Urinary bladder (tissue), 4 donors: Measurements from ENCODE around the gene PDE4B. TPM values are rescaled to one million over a fixed set of nuclear protein-coding genes. Genes with fewer than 3 reads are reported as not detected.

Experiments used
- DNase-seq: peaks from one replicate; pipeline ENCODE4 v3.0.0-alpha.2; 2015; ENCODE audit errors: extremely low spot score
- H3K27ac ChIP-seq: one replicate; pipeline ENCODE4 v1.5.1; 2013; ENCODE audit warnings: low read depth, mild to moderate bottlenecking, moderate library complexity
- H3K36me3 ChIP-seq: one replicate; pipeline ENCODE4 v1.6.1; 2013; ENCODE audit warnings: mild to moderate bottlenecking, moderate library complexity; ENCODE audit not compliant: insufficient read depth
- H3K4me1 ChIP-seq: one replicate; pipeline ENCODE4 v1.6.1; 2013; ENCODE audit warnings: mild to moderate bottlenecking, moderate library complexity; ENCODE audit not compliant: insufficient read depth
- H3K4me3 ChIP-seq: one replicate; pipeline ENCODE4 v1.5.1; 2013; ENCODE audit warnings: low read depth, low read length
- WGBS: extraction: QIAGEN DNeasy Blood & Tissue Kit; methylation state at CpG from one replicate; pipeline ENCODE4 v1.1.7; 2013; 5-methylcytosine and 5-hydroxymethylcytosine counted together
- polyA plus RNA-seq: library from polyadenylated mRNA; stranded (reverse); fragments of 200-250 nt; gene quantifications from one replicate; pipeline ENCODE4 v1.2.3, GENCODE V29; 2013
- total RNA-seq: library from RNA; depleted of rRNA; stranded (reverse); fragments of >200 nt; gene quantifications from one replicate; pipeline ENCODE4 v1.2.3, GENCODE V29; 2014
- donor health status: healthy with polysubstance abuse.
- donor health status: healthy.

Gene PDE4B
- total and polyA plus RNA-seq, 2 donors: 9.0 to 43.1 TPM

DNA sequence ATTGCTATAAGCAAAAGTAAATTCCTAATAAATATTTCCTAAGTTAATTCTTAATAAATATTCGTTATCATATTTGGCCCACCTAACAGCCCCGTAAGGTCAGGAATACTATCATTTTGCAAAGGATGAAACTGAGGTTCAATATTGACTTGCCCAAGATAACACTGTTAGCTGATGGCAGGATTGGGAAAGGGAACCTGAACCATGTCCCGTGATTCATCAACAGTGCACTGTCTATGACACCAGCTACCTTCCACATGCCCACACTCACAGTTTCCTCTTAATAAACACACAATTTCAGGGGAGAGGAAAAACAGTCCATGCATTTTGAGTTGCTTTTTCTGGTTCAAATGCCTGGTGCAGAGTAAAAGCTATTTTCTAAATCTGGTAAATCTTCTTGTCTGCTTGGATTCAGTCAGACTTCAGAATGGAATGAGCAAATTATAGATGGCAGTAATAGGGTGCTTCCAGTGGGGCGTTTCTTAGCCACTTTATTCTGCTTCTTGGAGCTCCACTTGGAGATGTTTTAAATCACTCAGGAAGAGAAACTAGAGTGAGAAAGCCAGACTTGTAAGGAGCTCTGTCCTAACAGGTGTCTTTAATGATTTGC is 354.6 kb downstream of the PDE4B start:
- Histone ChIP-seq H3K36me3 (no peaks in the 10 kb centered on the region), H3K4me3 (no peak overlapping the region), H3K4me1 (no peaks in the 10 kb centered on the region), H3K27ac (no peak overlapping the region)
- DNase-seq: no peak
- 89% methylated on average over 4 of the region's 4 CpGs for WGBS

DNA sequence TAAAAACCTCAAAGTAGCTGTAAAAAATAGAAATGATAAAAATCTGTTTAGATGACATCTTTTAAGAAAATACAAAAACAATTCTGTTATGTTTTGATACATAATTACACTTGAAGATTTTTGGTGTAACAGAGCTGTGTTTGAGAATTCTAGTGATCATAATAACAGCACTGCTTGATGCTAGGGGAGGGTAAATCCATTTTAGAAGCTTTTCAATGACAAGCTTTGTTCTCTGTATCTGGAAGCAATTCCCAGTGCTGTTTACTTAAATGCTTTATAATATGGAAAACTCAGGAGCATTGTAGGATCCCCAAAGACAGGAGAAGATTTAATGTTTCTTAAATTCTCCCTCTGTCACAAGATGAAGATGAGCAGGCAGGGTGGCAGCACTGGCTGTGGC is 359.3 kb downstream of the PDE4B start:
- no peaks in the 10 kb centered on the region for H3K36me3 ChIP-seq
- DNase-seq: no peak
- no peak overlapping the region for H3K27ac ChIP-seq
- H3K4me1 ChIP-seq: no peaks in the 10 kb centered on the region
- no peak overlapping the region for H3K4me3 ChIP-seq

DNA sequence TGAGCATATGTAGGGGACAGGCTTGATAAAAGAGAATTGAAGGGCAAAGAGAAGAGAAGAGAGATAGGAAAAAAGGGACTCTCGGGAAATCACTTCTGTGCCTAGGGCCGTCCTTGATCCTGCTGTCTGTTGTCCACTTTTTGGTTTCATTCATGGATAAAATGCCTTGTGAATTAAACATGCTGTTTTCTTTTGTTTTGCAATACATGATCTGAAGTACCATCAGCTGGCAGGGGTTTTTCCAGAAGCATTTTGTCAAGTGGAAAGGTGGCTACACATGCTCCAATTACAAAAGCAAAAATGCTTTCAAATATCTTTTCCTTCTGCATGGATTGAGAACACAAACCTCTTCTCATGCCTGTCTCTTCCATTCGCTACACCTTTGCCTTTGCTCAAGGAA is 361.7 kb downstream of the PDE4B start:
- no peak overlapping the region for H3K27ac ChIP-seq
- no peak for DNase-seq
- no peak overlapping the region for H3K4me3 ChIP-seq
- 82% methylated on average over 3 of the region's 3 CpGs for WGBS
- no peaks in the 10 kb centered on the region for H3K36me3 ChIP-seq
- no peaks in the 10 kb centered on the region for H3K4me1 ChIP-seq

DNA sequence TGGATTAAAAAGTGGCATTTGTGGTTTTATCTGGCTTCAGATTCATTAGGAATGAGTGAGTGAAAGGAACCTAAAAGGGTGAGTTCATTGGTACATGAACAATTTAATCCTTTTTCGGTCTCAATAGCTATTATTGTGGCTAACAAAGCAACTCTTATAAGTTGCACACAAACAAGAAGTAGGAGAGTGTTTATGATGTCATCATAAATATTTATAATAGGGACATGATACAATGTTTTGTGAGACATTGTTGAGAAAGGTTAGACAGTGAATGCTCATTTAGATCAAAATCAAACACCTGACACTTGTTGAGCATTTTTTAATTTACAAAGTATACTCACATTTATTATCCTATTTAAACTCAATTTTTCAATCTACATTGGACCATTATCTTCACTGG is 363.4 kb downstream of the PDE4B start:
- WGBS: 80% methylated on average over 1 of the region's 1 CpG
- no peak overlapping the region for H3K27ac ChIP-seq
- H3K4me1 ChIP-seq: no peaks in the 10 kb centered on the region
- no peak for DNase-seq
- no peak overlapping the region for H3K4me3 ChIP-seq
- no peaks in the 10 kb centered on the region for H3K36me3 ChIP-seq

DNA sequence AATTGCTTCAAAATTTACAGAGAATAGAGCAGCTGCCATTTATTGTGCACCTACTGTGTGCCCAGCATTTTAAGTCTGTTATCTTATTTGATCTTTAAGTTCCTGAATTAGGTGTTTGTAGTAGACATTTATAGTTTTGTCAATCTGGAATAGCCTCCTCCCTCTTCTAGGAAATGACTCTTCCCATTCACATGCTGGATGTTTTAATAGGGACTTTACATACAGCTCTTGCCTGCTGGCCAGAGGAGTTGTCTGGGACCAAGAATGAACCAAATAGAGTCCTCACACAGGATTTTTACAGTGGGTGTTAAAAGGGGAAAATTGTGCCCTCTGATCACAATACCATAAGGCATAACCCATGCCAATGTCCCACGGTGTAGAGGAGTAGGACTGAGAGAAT is 367.1 kb downstream of the PDE4B start:
- no peak overlapping the region for H3K4me3 ChIP-seq
- H3K36me3 ChIP-seq: no peaks in the 10 kb centered on the region
- WGBS: 83% methylated on average over 1 of the region's 1 CpG
- DNase-seq: no peak
- no peaks in the 10 kb centered on the region for H3K4me1 ChIP-seq
- H3K27ac ChIP-seq: no peak overlapping the region

DNA sequence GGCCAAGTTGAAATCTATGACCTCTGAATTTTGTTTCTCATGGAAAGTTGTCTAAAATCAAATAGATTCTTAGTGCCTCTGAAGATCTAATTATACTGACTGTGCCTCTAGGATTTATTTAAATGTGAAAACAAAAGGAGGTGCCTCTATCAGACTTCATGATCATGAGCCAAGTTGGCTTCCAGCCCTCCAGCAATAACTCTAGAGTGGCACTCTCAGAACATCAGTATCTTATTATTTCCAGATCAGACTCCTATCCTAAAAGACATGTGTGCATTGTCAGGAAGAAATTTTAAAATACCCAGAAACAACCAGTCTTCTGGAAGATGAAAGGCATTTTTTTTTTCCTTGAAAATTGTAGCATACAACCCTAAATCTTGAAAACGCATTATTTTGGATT is 368.0 kb downstream of the PDE4B start:
- WGBS: 82% methylated on average over 1 of the region's 1 CpG

DNA sequence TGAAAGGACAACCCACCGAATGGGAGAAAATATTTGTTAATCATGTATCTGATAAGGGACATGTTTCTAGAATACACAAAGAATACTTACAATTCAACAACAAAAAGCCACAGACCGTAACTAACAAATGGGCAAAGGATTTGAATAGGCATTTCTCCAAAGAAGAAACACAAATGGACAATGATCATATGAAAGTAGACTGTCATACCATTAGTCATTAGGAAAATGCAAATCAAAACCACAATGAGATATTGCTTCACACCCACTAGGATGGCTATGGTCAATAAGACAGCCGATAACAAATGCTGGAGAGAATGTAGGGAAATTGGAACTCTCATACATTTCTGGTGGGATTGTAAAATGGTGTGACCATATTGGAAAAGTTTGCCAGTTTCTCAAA is 374.1 kb downstream of the PDE4B start:
- Histone ChIP-seq H3K27ac (no peak overlapping the region), H3K36me3 (no peaks in the 10 kb centered on the region), H3K4me1 (no peaks in the 10 kb centered on the region), H3K4me3 (no peak overlapping the region)
- WGBS: 93% methylated on average over 3 of the region's 3 CpGs
- DNase-seq: no peak

More for the DNA sequence above, 368.0 kb downstream of the PDE4B start:
- Histone ChIP-seq H3K27ac (no peak overlapping the region), H3K36me3 (no peaks in the 10 kb centered on the region), H3K4me1 (no peaks in the 10 kb centered on the region), H3K4me3 (no peak overlapping the region)
- no peak for DNase-seq

DNA sequence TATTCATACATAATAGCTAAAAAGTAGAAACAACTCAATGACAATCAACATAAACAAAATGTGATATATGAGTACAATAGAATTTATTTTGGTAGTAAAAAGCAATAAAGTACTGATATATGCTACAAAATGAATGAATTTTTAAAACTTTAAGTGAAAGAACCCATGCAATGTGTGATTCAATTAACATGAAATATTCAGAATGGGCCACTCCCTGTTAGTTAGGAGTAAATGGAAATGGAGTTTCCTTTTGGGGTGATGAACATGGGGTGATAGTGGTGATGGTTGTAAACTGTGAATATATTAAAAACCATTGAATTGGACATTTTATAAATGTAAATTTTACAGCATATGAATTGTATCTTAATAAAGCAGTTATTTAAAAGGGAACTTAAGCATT is 374.6 kb downstream of the PDE4B start:
- Histone ChIP-seq H3K36me3 (no peaks in the 10 kb centered on the region), H3K4me1 (no peaks in the 10 kb centered on the region)
- DNase-seq: no peak

DNA sequence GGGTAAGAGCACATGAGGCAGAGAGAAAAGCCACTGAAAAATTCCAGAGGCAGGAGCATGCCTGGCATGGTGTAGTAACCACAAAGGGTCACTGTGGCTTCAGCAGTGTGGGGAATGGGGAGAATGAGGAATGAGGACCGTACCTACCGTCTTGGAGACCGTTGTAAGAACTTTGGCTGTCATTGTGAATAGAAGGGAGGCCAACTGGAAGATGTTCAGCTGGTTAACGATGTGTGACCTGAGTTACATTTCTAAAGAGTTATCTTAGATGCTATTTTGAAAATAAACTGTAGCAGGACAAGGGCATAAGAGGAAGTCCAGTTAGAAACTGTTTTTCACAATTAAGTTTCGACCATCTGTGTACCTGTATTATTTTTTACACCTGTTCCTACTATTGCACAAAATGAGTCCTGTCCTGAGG is 375.8 kb downstream of the PDE4B start:
- no peak for DNase-seq
- Histone ChIP-seq H3K4me1 (no peaks in the 10 kb centered on the region), H3K4me3 (no peak overlapping the region), H3K27ac (no peak overlapping the region), H3K36me3 (no peaks in the 10 kb centered on the region)
- WGBS: 46% methylated on average over 5 of the region's 5 CpGs

More for the DNA sequence above, 374.6 kb downstream of the PDE4B start:
- H3K27ac ChIP-seq: no peak overlapping the region
- H3K4me3 ChIP-seq: no peak overlapping the region

DNA sequence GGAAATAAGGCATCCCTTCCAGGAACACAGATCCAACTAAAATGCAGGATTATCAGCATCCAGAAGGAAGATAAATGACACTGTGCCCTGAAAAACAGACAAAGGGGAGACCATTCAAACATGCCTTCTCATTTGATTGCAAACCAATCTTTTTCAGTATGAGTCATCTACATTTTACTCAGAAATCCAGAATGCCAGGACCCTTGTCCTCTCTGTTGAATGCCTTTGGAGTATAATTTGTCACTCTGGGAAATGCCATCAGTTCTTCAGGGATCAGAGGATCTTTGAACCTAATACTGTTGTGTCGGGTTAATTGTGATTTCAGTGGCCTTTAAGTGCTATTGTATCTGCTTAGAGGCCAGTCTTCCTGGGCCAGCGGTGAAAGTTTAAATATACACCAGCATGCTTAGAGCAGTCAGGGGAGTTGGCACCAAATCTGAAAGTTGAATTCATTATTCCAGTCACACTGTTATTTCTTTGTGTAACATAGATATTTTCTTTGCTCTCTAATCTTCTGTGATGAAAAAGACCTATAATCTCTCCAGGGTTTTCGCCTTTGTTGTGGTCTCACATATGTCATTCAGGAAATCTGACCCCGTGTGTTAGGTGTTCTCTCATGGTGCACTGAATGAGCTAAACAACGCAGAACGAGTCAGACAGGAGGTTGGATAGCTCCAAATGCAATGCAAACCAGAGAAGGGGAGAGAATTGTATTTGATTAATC is 376.4 kb downstream of the PDE4B start:
- no peak for DNase-seq
- no peaks in the 10 kb centered on the region for H3K36me3 ChIP-seq
- WGBS: 34% methylated on average over 6 of the region's 6 CpGs
- no peaks in the 10 kb centered on the region for H3K4me1 ChIP-seq
- no peak overlapping the region for H3K4me3 ChIP-seq
- no peak overlapping the region for H3K27ac ChIP-seq

DNA sequence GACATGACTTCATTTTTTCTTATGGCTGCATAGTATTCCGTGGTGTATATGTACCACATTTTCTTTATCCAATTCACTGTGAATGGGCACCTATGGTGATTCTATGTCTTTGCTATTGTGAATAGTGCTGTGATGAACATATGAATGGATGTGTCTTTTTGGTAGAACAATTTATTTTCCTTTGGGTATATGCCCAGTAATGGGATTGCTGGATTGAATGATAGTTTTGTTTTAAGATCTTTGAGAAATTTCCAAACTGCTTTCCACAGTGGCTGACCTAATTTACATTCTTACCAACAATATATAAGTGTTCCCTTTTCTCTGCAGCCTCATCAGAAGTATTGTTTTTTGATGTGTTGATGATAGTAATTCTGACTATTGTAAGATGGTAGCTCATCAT is 379.6 kb downstream of the PDE4B start:
- H3K4me1 ChIP-seq: no peaks in the 10 kb centered on the region
- no peak overlapping the region for H3K4me3 ChIP-seq
- DNase-seq: no peak
- no peaks in the 10 kb centered on the region for H3K36me3 ChIP-seq
- H3K27ac ChIP-seq: no peak overlapping the region
- WGBS: 99% methylated on average over 1 of the region's 1 CpG

DNA sequence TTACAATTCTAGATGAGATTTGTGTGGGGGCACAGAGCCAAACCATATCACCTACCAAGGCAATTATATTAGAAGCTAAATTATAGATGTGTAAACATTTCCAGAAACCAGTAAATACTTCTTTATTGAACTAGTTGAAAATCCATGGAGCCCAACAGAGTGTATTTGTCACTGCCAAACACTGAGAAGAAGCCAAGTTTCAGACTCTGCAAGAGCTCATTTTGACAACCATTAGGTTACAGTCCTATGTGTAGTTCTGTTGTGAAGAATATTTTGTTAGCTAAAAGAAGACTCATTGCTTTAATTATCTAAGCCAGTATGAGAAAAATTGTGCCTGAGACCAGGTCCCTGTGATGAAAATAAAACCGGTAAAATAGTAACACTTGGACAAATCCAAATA is 382.4 kb downstream of the PDE4B start:
- no peak for DNase-seq
- Histone ChIP-seq H3K36me3 (no peaks in the 10 kb centered on the region), H3K4me3 (no peak overlapping the region), H3K4me1 (no peaks in the 10 kb centered on the region), H3K27ac (no peak overlapping the region)
- WGBS: 36% methylated on average over 1 of the region's 1 CpG

DNA sequence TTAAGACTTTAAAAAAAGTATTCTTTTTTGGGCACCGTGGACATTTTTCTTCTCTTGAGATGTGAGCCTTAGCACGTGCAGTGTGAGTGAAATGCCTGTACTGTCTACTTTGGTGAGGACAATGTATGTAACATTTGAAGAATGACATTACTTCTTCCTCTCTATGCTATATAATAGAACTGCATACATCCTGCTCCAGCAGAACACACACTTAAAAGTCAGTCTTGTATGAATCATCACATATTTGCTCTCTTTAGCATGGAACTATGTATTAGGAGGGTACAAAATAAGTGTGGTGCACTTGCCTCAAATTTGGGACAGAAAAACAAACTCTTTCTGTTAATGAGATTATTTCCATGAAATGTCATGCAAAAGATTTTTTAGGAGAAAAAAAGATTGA is 382.9 kb downstream of the PDE4B start:
- no peak overlapping the region for H3K4me3 ChIP-seq
- DNase-seq: no peak
- WGBS: 33% methylated on average over 2 of the region's 2 CpGs
- H3K27ac ChIP-seq: no peak overlapping the region
- H3K4me1 ChIP-seq: no peaks in the 10 kb centered on the region
- no peaks in the 10 kb centered on the region for H3K36me3 ChIP-seq

DNA sequence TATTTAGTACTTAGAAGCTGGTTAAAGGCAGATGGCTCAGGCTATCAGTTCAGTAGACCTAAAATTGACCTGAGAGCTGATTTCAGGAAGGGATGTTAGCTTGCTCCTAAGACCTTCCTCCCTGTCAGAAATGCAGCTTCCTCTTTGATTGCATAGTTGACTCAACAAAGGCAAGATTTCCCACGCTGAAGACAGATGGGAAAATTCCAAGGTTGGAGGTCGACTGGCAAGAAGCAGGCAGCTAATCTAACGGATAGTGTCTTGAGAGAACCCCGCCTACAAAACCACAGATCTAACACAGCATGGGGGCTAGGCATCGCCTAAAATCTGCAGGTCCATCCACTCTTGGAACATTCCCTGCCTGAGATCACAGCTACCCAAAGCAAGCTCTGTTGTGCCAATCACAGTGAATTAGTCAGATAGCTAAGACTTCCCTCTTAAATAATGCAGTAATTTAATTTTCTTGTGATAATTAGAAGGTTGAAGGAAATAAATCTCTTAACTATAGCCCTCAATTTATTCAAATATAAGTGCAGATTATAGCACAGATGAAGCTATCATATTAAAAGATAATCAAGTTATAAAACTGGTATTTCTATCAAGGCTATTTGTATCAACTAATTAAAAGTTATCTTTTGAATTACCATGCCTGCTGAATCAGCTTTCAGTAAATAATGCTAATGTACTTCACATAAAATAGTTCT is 383.5 kb downstream of the PDE4B start:
- no peaks in the 10 kb centered on the region for H3K4me1 ChIP-seq
- no peak overlapping the region for H3K4me3 ChIP-seq
- no peak for DNase-seq
- H3K27ac ChIP-seq: no peak overlapping the region
- no peaks in the 10 kb centered on the region for H3K36me3 ChIP-seq
- WGBS: 41% methylated on average over 5 of the region's 5 CpGs
